IMR-90 (cell line): ENCODE results near the gene GPC6. TPM values are rescaled to one million over a fixed set of nuclear protein-coding genes. Genes with fewer than 3 reads are reported as not detected.
A peak's percentile ranks its signal among the peaks of the same experiment; 100 is the strongest.

Experiments used
- ATAC-seq: fragments of 200-7000 bp; cut with Tn5 transposase; 2 replicates; pipeline ENCODE4 v1.9.1; 2020; ENCODE audit warnings: low read depth, mild to moderate bottlenecking, moderate library complexity
- BruUV-seq: library from RNA; stranded (reverse); fragments of 400-500 nt; replicated peaks from 2 replicates; lab custom pipeline; 2021; lab: Mats Ljungman, UMichigan
- CTCF ChIA-PET: fragments of 300-600 bp; formaldehyde crosslinking; extraction: SDS; loops from one replicate; lab custom pipeline; 2021; ENCODE audit warnings: antibody characterized with exemption; lab: Yijun Ruan, JAX
- POLR2A ChIA-PET: fragments of 300-600 bp; sonication (Branson Sonifier 250); formaldehyde crosslinking; loops from one replicate; lab custom pipeline; 2022; ENCODE audit warnings: antibody characterized with exemption; ENCODE audit not compliant: unreplicated experiment; lab: Charles Lee
- DNase-seq: peaks from one replicate; pipeline ENCODE4 v3.0.0; 2013
- H2AFZ ChIP-seq: replicated peaks from 2 replicates; pipeline ENCODE3; 2013; ENCODE audit warnings: low read length, mild to moderate bottlenecking; ENCODE audit not compliant: poor library complexity
- H2AK5ac ChIP-seq: 2 replicates; pipeline ENCODE4 v1.6.1; 2013; ENCODE audit warnings: low read depth, low read length, inconsistent platforms
- H2AK9ac ChIP-seq: replicated peaks from 2 replicates; pipeline ENCODE3; 2013; ENCODE audit warnings: mild to moderate bottlenecking, low read depth, low read length, moderate library complexity; ENCODE audit not compliant: poor library complexity
- H2BK120ac ChIP-seq: 2 replicates; pipeline ENCODE4 v1.6.1; 2013; ENCODE audit warnings: low read depth, low read length, inconsistent platforms
- H2BK15ac ChIP-seq: 3 replicates; pipeline ENCODE4 v1.6.1; 2013; ENCODE audit warnings: low read depth, low read length, inconsistent platforms
- H2BK20ac ChIP-seq: 2 replicates; pipeline ENCODE4 v1.6.1; 2013; ENCODE audit warnings: low read depth, mild to moderate bottlenecking, inconsistent platforms, low read length, moderate library complexity
- H2BK5ac ChIP-seq: 2 replicates; pipeline ENCODE4 v1.6.1; 2013; ENCODE audit warnings: mild to moderate bottlenecking, low read depth, low read length, inconsistent platforms; ENCODE audit not compliant: poor library complexity, severe bottlenecking
- H3K14ac ChIP-seq: replicated peaks from 2 replicates; pipeline ENCODE4 v1.6.1; 2013; ENCODE audit warnings: low read depth, low read length, inconsistent platforms
- H3K18ac ChIP-seq: 2 replicates; pipeline ENCODE4 v1.6.1; 2013; ENCODE audit warnings: low read depth, low read length, control low read depth
- H3K23ac ChIP-seq: 2 replicates; pipeline ENCODE4 v1.6.1; 2013; ENCODE audit warnings: low read depth, low read length, inconsistent platforms
- H3K27ac ChIP-seq: 2 replicates; pipeline ENCODE4 v1.5.1; 2013; ENCODE audit warnings: mild to moderate bottlenecking, control low read depth, low read length; ENCODE audit not compliant: insufficient read depth
- H3K27me3 ChIP-seq: 2 replicates; pipeline ENCODE4 v1.6.1; 2013; ENCODE audit warnings: low read length; ENCODE audit not compliant: control insufficient read depth, insufficient read depth
- H3K36me3 ChIP-seq: 2 replicates; pipeline ENCODE4 v1.6.1; 2013; ENCODE audit warnings: low read length, mixed read lengths; ENCODE audit not compliant: control insufficient read depth, insufficient read depth
- H3K4ac ChIP-seq: 2 replicates; pipeline ENCODE4 v1.6.1; 2013; ENCODE audit warnings: low read depth, low read length, inconsistent platforms
- H3K4me1 ChIP-seq: 2 replicates; pipeline ENCODE4 v1.6.1; 2013; ENCODE audit warnings: low read length, mixed read lengths; ENCODE audit not compliant: control insufficient read depth, insufficient read depth
- H3K4me2 ChIP-seq: 2 replicates; pipeline ENCODE4 v1.6.1; 2013; ENCODE audit warnings: low read depth, mild to moderate bottlenecking, control low read depth, low read length, moderate library complexity
- H3K4me3 ChIP-seq: 2 replicates; pipeline ENCODE4 v1.5.1; 2013; ENCODE audit warnings: low read depth, mild to moderate bottlenecking, control low read depth, low read length, moderate library complexity; ENCODE audit not compliant: insufficient read depth
- H3K56ac ChIP-seq: 2 replicates; pipeline ENCODE4 v1.6.1; 2013; ENCODE audit warnings: low read length, inconsistent platforms; ENCODE audit not compliant: insufficient read depth; ENCODE audit errors: extremely low read depth
- H3K79me1 ChIP-seq, 2 experiments: 2 replicates each; pipeline ENCODE4 v1.6.1; 2013; ENCODE audit warnings: low read length in 2 of 2, inconsistent platforms in 1 of 2, low read depth in 1 of 2
- H3K9ac ChIP-seq: 2 replicates; pipeline ENCODE4 v1.6.1; 2013; ENCODE audit warnings: low read depth, low read length, control low read depth
- H3K9me1 ChIP-seq: 2 replicates; pipeline ENCODE4 v1.6.1; 2013; ENCODE audit warnings: low read length, inconsistent platforms; ENCODE audit not compliant: insufficient read depth
- H3K9me3 ChIP-seq: 2 replicates; pipeline ENCODE4 v1.6.1; 2013; ENCODE audit warnings: low read length; ENCODE audit not compliant: control insufficient read depth, insufficient read depth
- H4K20me1 ChIP-seq: 2 replicates; pipeline ENCODE4 v1.6.1; 2013; ENCODE audit warnings: low read length, inconsistent platforms; ENCODE audit not compliant: insufficient read depth
- H4K5ac ChIP-seq: 2 replicates; pipeline ENCODE4 v1.6.1; 2013; ENCODE audit warnings: mild to moderate bottlenecking, low read depth, low read length, control low read depth
- H4K8ac ChIP-seq, 2 experiments: 2 replicates each; pipeline ENCODE4 v1.6.1; 2013; ENCODE audit warnings: low read depth in 2 of 2, low read length in 2 of 2, control low read depth in 1 of 2, inconsistent platforms in 1 of 2
- H4K91ac ChIP-seq: 2 replicates; pipeline ENCODE4 v1.6.1; 2013; ENCODE audit warnings: low read depth, low read length, inconsistent platforms; ENCODE audit not compliant: insufficient read depth
- BHLHE40 ChIP-seq: fragments of 150-350 bp; IDR thresholded peaks from 2 replicates; pipeline ENCODE4 v1.6.1; 2016; ENCODE audit warnings: mild to moderate bottlenecking, low read depth, low read length
- CEBPB ChIP-seq: IDR thresholded peaks from 2 replicates; pipeline ENCODE4 v1.6.1; 2012; ENCODE audit warnings: low read depth, low read length, improper control_type of control experiment
- CHD1 ChIP-seq: IDR thresholded peaks from 2 replicates; pipeline ENCODE4 v1.6.1; 2012; ENCODE audit warnings: low read depth, low read length, improper control_type of control experiment
- FOS ChIP-seq: fragments of 150-350 bp; IDR thresholded peaks from 2 replicates; pipeline ENCODE4 v1.6.1; 2016; ENCODE audit warnings: low read depth, low read length
- MAFK ChIP-seq: IDR thresholded peaks from 2 replicates; pipeline ENCODE4 v1.6.1; 2012; ENCODE audit warnings: low read depth, low read length, improper control_type of control experiment
- MAZ ChIP-seq: IDR thresholded peaks from 2 replicates; pipeline ENCODE4 v1.6.1; 2012; ENCODE audit warnings: low read depth, mild to moderate bottlenecking, low read length, improper control_type of control experiment, moderate library complexity, borderline replicate concordance
- MXI1 ChIP-seq: IDR thresholded peaks from 2 replicates; pipeline ENCODE4 v1.6.1; 2012; ENCODE audit warnings: low read depth, mild to moderate bottlenecking, low read length, moderate library complexity, borderline replicate concordance
- POLR2A ChIP-seq: IDR thresholded peaks from 2 replicates; pipeline ENCODE4 v1.6.1; 2012; ENCODE audit warnings: mild to moderate bottlenecking, low read depth, low read length
- RAD21 ChIP-seq: IDR thresholded peaks from 2 replicates; pipeline ENCODE4 v1.6.1; 2012; ENCODE audit warnings: low read length, improper control_type of control experiment
- RCOR1 ChIP-seq: IDR thresholded peaks from 2 replicates; pipeline ENCODE4 v1.6.1; 2012; ENCODE audit warnings: mild to moderate bottlenecking, low read length, improper control_type of control experiment; ENCODE audit not compliant: insufficient replicate concordance
- RFX5 ChIP-seq: IDR thresholded peaks from 2 replicates; pipeline ENCODE4 v1.8.0; 2012; ENCODE audit warnings: low read depth, mild to moderate bottlenecking, low read length, moderate library complexity
- SMC3 ChIP-seq: fragments of 150-350 bp; IDR thresholded peaks from 2 replicates; pipeline ENCODE4 v1.6.1; 2016; ENCODE audit warnings: low read depth, mild to moderate bottlenecking, antibody characterized with exemption, low read length, moderate library complexity
- WGBS, 2 experiments: methylation state at CpG; one replicate each; pipeline versions ENCODE4 v1.1.5 to v1.1.7; 2013; ENCODE audit warnings: missing lambda C conversion rate in 2 of 2; ENCODE audit not compliant: insufficient read length in 1 of 2; ENCODE audit errors: extremely low coverage in 2 of 2; 5-methylcytosine and 5-hydroxymethylcytosine counted together
- dilution Hi-C: fragments of 300-500 bp; cut with HindIII; formaldehyde crosslinking; loops from one replicate; pipeline ENCODE4 v1.14.3; 2018; ENCODE audit warnings: low sequenced_read_pairs; ENCODE audit not compliant: unreplicated experiment
- in situ Hi-C: fragments of 300-500 bp; cut with MboI; formaldehyde crosslinking; loops from 3 replicates; pipeline ENCODE4 v1.14.3; 2019; ENCODE audit warnings: low sequenced_read_pairs, inconsistent platforms, mixed read lengths
- intact Hi-C: fragments of 100-400 bp; cut with micrococcal nuclease; formaldehyde crosslinking; loops from 2 replicates; pipeline ENCODE4 v1.10.0; 2022
- polyA plus RNA-seq, 3 experiments: library from polyadenylated mRNA; depleted of rRNA; stranded (reverse); fragments of >200 nt; gene quantifications; 2 replicates each; pipeline ENCODE4 v1.2.3, GENCODE V29; 2012; ENCODE audit warnings: low replicate concordance in 1 of 3
- total RNA-seq: library from RNA; depleted of rRNA; stranded (reverse); fragments of >200 nt; gene quantifications from 2 replicates; pipeline ENCODE4 v1.2.3, GENCODE V29; 2012
- TF ChIP-seq, protein P1 (sequence below): fragments of 150-350 bp; IDR thresholded peaks from 2 replicates; pipeline ENCODE4 v1.6.1; 2017; ENCODE audit warnings: mild to moderate bottlenecking, antibody characterized with exemption, low read length, low read depth
- TF ChIP-seq, protein P2 (sequence below): conservative IDR thresholded peaks from 2 replicates; pipeline ENCODE4 v1.5.1; 2012; ENCODE audit warnings: mild to moderate bottlenecking, low read depth, low read length, improper control_type of control experiment
- TF ChIP-seq, protein P3 (sequence below): fragments of 150-350 bp; IDR thresholded peaks from 2 replicates; pipeline ENCODE4 v1.6.1; 2016; ENCODE audit warnings: low read depth, mild to moderate bottlenecking, low read length, moderate library complexity, borderline replicate concordance

The GPC6 gene
- total and polyA plus RNA-seq, 2 of the 4 experiments (the other 2 are of a cell fraction), result 14.9 to 39.4 TPM

DNA sequence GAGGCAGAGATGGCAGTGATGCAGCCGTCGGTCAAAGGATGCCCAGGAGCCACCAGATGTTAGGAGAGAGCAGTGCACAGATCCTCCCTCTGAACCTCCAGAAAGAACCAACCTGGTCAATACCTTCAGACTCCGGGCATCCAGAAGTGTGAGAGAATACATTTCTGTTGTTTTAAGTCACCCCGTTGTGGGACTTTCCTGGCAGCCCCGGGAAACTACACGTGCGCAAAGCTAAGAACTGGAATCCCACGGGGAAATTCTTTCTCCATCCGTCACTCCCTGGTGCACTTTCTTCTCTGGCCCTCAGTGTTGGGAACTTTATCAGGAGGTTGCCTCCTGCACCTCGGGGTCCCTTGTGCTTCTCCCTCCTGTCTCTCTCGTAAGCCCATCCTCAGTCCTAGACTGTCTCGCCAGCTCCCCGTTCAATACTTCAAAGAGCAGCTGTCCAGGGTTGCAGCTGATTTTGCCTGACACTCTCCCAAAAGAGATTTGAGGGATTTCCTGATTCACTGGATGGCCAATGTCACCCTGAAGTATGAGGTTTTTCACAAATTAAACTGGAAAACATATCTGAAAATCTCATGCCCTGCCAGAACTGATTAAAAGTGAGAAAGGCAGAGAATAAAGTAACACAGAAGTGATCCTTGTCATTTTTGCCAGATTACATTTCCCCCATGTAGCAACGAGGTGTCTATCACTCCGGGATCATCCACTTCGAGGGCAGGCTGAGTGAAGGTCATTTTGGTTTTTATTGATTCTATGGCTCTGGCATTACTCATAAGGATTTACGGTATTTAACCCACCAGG, 1116.0 kb downstream of the GPC6 start:
- BruUV-seq, result no TSS peak
- H3K9me1 ChIP-seq, result no peaks in the 10 kb centered on the region
- no peak overlapping the region for H2BK15ac ChIP-seq
- H4K91ac ChIP-seq, result no peak overlapping the region
- H2AK5ac ChIP-seq, result no peak overlapping the region; the same call in 1 of the 2 replicates
- no peak overlapping the region for H3K9ac ChIP-seq
- no peak overlapping the region for H4K5ac ChIP-seq
- H3K23ac ChIP-seq, result no peak overlapping the region
- no peak overlapping the region for H3K56ac ChIP-seq
- no peak overlapping the region for H3K18ac ChIP-seq
- H2BK20ac ChIP-seq, result no peak overlapping the region
- H2AK9ac ChIP-seq, result no peak overlapping the region
- ChIA-PET POLR2A (no interaction called here), CTCF (no interaction called here)
- no peak overlapping the region for H2BK5ac ChIP-seq
- H3K27ac ChIP-seq, result no peak overlapping the region
- dilution Hi-C loops, result no loop called here
- H3K36me3 ChIP-seq, result no peaks in the 10 kb centered on the region
- H3K4me2 ChIP-seq, result no peak overlapping the region
- H2BK120ac ChIP-seq, result 0 out of 2 replicates have a peak overlapping the region, but pooled peaks have one; percentile 25
- DNase-seq (no peak), ATAC-seq (no peak)
- no peak overlapping the region for H2AFZ ChIP-seq
- 0 out of 4 replicates have a peak overlapping the region, but pooled peaks of 1 of the 2 experiments have one; percentile 19 for H4K8ac ChIP-seq
- intact Hi-C loops, result no loop called here
- no peak overlapping the region for H3K4me3 ChIP-seq
- H3K4ac ChIP-seq, result no peak overlapping the region
- no peak overlapping the region for H3K14ac ChIP-seq
- H3K9me3 ChIP-seq, result no peaks in the 10 kb centered on the region
- no peaks in the 10 kb centered on the region for H4K20me1 ChIP-seq
- H3K79me1 ChIP-seq, result no peaks in the 10 kb centered on the region
- in situ Hi-C loops, result loop anchor here (25.0 kb wide), 1 partner anchor 1105 kb away; the partner anchor contains the start of gene GPC6
- peaks cover 6% of the 10 kb centered on the region for H3K4me1 ChIP-seq
- no peaks in the 10 kb centered on the region for H3K27me3 ChIP-seq
- 89% methylated on average over 8 of the region's 17 CpGs; no CpG with 5 or more reads in 1 of the 2 experiments for WGBS, 2 experiments
- TF ChIP-seq, protein P1, sequence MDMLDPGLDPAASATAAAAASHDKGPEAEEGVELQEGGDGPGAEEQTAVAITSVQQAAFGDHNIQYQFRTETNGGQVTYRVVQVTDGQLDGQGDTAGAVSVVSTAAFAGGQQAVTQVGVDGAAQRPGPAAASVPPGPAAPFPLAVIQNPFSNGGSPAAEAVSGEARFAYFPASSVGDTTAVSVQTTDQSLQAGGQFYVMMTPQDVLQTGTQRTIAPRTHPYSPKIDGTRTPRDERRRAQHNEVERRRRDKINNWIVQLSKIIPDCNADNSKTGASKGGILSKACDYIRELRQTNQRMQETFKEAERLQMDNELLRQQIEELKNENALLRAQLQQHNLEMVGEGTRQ, result no peak
- TF ChIP-seq CEBPB (no peak), SMC3 (no peak), RCOR1 (no peak), RAD21 (no peak), MAZ (no peak), FOS (no peak), POLR2A (no peak), CHD1 (no peak), BHLHE40 (no peak), RFX5 (no peak), MXI1 (no peak), MAFK (no peak)
- TF ChIP-seq, protein P2, sequence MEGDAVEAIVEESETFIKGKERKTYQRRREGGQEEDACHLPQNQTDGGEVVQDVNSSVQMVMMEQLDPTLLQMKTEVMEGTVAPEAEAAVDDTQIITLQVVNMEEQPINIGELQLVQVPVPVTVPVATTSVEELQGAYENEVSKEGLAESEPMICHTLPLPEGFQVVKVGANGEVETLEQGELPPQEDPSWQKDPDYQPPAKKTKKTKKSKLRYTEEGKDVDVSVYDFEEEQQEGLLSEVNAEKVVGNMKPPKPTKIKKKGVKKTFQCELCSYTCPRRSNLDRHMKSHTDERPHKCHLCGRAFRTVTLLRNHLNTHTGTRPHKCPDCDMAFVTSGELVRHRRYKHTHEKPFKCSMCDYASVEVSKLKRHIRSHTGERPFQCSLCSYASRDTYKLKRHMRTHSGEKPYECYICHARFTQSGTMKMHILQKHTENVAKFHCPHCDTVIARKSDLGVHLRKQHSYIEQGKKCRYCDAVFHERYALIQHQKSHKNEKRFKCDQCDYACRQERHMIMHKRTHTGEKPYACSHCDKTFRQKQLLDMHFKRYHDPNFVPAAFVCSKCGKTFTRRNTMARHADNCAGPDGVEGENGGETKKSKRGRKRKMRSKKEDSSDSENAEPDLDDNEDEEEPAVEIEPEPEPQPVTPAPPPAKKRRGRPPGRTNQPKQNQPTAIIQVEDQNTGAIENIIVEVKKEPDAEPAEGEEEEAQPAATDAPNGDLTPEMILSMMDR, result no peak
- TF ChIP-seq, protein P3, sequence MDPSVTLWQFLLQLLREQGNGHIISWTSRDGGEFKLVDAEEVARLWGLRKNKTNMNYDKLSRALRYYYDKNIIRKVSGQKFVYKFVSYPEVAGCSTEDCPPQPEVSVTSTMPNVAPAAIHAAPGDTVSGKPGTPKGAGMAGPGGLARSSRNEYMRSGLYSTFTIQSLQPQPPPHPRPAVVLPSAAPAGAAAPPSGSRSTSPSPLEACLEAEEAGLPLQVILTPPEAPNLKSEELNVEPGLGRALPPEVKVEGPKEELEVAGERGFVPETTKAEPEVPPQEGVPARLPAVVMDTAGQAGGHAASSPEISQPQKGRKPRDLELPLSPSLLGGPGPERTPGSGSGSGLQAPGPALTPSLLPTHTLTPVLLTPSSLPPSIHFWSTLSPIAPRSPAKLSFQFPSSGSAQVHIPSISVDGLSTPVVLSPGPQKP, result no peak
